ENCODE results near the gene SBK2. TPM values are rescaled to one million over a fixed set of nuclear protein-coding genes. Genes with fewer than 3 reads are reported as not detected.

The SBK2 gene
- total and polyA plus RNA-seq, 8 donors: 0.20 TPM; not detected in 7

DNA sequence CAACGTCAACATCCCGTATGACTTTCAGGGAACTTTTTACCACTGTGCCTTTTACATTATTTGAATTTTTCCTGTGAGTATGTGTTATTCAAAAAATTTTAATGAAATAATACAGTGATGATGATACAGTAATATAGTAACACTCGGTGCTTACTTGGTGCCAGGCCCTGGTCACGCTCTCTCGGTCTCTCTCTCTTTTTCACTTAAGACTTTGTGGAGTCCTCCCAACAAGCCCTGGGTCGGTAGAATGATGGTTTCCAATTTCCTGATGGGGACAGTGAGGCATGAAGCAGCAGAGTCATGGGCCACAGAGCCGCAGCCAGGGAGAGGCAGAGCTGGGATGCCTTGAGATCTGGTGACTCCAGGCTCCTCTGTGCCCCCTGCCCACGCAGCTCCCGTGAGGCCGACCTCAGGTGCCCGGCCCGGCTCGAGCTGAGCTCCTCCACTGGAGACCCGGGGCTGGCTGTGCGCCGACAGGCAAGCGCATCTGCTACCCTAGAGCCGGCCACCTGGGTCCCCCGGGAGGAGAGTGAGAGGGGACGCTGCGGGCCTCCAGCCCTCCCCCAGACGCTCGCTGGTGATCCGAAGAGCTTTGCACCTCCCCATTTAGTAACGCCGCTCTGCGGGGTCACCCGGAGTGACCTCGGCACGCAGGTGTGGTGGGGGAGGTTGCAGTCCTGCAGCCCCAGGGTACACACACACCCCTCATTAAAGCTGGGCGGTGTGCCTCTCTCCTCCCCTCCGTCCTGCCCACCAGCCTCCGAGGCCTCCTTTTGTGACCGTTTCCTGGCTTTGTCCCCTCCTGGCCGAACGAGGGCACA is 12.8 kb upstream of the SBK2 start:
- Histone ChIP-seq H3K9me3 (no peaks in the 10 kb centered on the region), H3K27me3 (peaks cover 0 to 43% of the 10 kb centered on the region in 2 donors), H3K4me3 (peak overlapping the region in 1 of 2 donors; percentile 15), H3K4me1 (peaks cover 0 to 24% of the 10 kb centered on the region in 2 donors), H3K36me3 (no peaks in the 10 kb centered on the region), H3K27ac (no peak overlapping the region)
- DNase-seq (no peak), ATAC-seq (peak; percentile 47)
- TF ChIP-seq CTCF (IDR thresholded peaks at IDR 0.05): no peak
- intact Hi-C loops (cut with DNase I): no loop called here

GRCh38 chr19:55546822-55547614 is 10.1 kb upstream of the SBK2 start:
- intact Hi-C loops (cut with DNase I): no loop called here
- Histone ChIP-seq H3K27ac (peak overlapping the region; percentile 59 to 60), H3K4me1 (peaks cover 0 to 24% of the 10 kb centered on the region in 2 donors), H3K4me3 (no peak overlapping the region), H3K36me3 (no peaks in the 10 kb centered on the region), H3K9me3 (no peaks in the 10 kb centered on the region), H3K27me3 (peaks cover 0 to 40% of the 10 kb centered on the region in 2 donors)
- DNase-seq (peak in 2 of 4 donors; percentile 84 to 87), ATAC-seq (peak; percentile 77)
- TF ChIP-seq CTCF (IDR thresholded peaks at IDR 0.05): no peak

DNA sequence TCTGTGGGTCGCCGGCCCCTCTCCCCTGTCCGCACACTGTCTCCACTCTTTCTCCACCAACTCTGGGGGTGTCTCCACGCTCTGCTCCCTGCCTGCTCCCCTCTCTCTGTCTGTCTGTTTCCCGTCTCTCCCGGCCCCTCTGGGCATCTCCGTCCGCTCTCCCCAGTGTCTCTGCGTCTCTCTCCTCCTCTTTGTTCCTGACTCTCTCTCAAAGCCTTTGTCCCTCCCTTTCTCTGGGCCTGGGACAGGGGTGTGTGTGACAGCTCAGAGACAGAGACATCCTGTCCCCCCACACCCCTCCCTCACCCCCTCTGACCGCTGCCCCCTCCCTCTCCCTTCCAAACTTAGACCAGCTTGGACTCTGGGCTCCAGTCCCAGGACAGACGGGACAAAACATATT is 9.1 kb upstream of the SBK2 start:
- ATAC-seq (no peak), DNase-seq (peak in 1 of 4 donors; percentile 52)
- no peaks in the 10 kb centered on the region for H3K36me3 ChIP-seq
- no peak overlapping the region for H3K27ac ChIP-seq
- no peaks in the 10 kb centered on the region for H3K9me3 ChIP-seq
- intact Hi-C loops (cut with DNase I): no loop called here
- H3K4me1 ChIP-seq: peaks cover 0 to 24% of the 10 kb centered on the region in 2 donors
- H3K27me3 ChIP-seq: peaks cover 0 to 44% of the 10 kb centered on the region in 2 donors
- TF ChIP-seq CTCF (IDR thresholded peaks at IDR 0.05): no peak
- no peak overlapping the region for H3K4me3 ChIP-seq

DNA sequence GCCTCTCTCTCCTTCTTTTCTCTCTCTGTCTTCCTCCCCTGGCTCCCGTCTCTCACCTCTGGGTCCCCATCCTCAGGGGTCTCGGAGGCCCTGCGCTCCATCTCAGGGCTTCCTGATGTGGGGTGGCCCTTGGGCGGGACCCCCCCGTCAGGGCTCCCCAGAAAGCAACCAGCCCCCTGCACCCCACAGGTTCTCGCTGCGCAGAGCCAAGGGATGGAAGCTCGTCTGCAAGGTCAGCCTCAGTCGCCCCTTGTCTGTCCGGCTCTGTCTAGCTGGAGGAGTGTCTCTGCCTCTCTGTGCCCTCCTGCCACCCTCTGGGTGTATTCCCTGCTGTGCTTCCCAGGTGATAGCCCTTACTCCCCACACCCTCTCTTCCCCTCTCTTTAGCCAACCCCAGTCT is 8.5 kb upstream of the SBK2 start, which contains the start of gene SBK3:
Gene SBK3 (minus strand): TSS at position 101 of the 400 bp plus-strand sequence. CDS start 0 bp downstream, at position 101.
- TF ChIP-seq CTCF (IDR thresholded peaks at IDR 0.05): no peak
- intact Hi-C loops (cut with DNase I): no loop called here
- H3K27ac ChIP-seq: no peak within 1 kb of the TSS

More for the DNA sequence above, 8.5 kb upstream of the SBK2 start, which contains the start of gene SBK3:
- DNase-seq (no peak), ATAC-seq (no peak)
- Histone ChIP-seq H3K4me1 (peaks cover 0 to 24% of the 10 kb centered on the region in 2 donors), H3K36me3 (no peaks in the 10 kb centered on the region), H3K9me3 (no peaks in the 10 kb centered on the region), H3K4me3 (no peak within 1 kb of the TSS), H3K27me3 (peaks cover 0 to 49% of the 10 kb centered on the region in 2 donors)
